ENCODE measurements around the gene PLD4.
A peak's percentile ranks its signal among the peaks of the same experiment; 100 is the strongest.
"Not testable (repeated sequence)": the region's sequence is repeated elsewhere in the genome, so short reads cannot be mapped to it uniquely, and the experiment has no call there.

PLD4 gene, protein sequence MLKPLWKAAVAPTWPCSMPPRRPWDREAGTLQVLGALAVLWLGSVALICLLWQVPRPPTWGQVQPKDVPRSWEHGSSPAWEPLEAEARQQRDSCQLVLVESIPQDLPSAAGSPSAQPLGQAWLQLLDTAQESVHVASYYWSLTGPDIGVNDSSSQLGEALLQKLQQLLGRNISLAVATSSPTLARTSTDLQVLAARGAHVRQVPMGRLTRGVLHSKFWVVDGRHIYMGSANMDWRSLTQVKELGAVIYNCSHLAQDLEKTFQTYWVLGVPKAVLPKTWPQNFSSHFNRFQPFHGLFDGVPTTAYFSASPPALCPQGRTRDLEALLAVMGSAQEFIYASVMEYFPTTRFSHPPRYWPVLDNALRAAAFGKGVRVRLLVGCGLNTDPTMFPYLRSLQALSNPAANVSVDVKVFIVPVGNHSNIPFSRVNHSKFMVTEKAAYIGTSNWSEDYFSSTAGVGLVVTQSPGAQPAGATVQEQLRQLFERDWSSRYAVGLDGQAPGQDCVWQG

GRCh38 chr14:104924421-104925213 is at the start of gene PLD4:
Gene PLD4 (plus strand): TSS chr14:104924879. CDS start chr14:104927141, 2,262 bp downstream.
- DNase-seq: no peak

GRCh38 chr14:104875412-104875751 is 49.3 kb upstream of the PLD4 start:
- DNase-seq: no peak

- no peak for DNase-seq
These were observed 48.9 kb upstream of the PLD4 start for GRCh38 chr14:104875811-104876210.

GRCh38 chr14:104876251-104876699 is 48.4 kb upstream of the PLD4 start:
- DNase-seq: no peak

DNA sequence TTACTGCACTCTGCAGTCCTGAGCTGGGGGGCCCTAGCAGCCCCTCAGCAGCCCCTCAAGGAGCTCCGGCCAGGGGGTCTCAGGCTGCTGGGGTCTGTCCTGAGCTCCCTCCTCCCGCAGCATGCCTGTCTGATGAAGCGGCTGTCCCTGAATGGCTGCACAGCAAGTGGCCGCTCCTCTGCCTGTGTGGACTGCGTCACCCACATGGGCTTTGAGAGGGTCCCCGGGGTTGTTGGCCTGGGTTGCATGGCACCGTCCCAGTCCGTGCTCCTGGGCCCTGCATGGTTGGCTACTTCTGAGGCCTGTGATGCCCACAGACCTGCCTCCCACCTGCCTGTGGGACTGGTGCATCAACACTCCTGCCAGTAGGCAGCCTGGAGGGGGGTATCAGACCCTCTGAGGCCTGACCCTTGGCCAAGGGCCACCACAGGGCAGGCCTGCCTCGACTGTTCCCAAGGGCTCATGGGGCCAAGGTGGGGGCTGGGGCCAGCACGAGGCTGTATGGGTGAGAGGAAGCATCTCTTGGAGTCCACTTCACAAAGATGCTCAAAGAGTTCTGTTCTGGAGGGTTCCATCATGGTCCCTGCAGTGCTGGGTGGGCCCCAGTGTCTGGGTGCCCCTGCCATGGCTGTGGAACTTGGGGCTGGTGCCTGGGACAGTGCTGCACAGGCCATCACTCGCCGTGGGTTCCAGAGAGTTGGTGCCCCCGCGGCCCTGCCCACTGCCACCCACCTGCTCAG is 47.4 kb upstream of the PLD4 start:
- no peak for DNase-seq

- no peak for DNase-seq
These were observed 46.7 kb upstream of the PLD4 start for GRCh38 chr14:104877806-104878550.

- peak; percentile 29 for DNase-seq
These were observed 46.1 kb upstream of the PLD4 start for GRCh38 chr14:104878582-104878981.

GRCh38 chr14:104879201-104879982 is 45.3 kb upstream of the PLD4 start:
- no peak for DNase-seq

DNA sequence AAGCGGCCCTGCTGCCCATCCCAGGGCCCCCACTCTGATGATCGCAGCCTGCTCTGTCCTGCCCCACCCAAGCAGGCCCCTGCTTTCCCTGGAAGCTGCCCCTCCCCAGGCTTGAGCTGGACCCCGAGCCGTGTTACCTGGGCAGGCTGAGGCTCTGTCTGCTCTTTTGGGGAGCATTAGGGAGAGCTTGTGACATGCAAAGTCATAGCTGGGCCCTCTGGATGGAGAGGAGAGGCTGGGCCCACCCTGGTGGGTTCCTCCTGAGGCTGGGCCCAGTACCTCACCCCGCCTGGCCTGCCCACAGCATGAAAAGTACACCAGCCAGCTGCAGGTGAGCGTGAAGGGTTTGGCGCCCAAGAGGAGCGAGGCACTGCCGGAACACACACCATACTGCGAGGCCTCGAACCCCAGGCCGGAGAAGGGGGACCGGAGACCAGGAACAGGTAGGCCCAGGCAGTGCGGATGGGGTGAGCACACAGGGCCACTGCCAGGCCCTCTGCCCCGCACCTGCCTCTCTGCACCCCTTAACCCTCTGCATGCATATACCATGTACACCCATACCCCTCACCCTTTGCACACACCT is 44.6 kb upstream of the PLD4 start:
- DNase-seq: no peak

GRCh38 chr14:104880584-104881210 is 44.0 kb upstream of the PLD4 start:
- no peak for DNase-seq

DNA sequence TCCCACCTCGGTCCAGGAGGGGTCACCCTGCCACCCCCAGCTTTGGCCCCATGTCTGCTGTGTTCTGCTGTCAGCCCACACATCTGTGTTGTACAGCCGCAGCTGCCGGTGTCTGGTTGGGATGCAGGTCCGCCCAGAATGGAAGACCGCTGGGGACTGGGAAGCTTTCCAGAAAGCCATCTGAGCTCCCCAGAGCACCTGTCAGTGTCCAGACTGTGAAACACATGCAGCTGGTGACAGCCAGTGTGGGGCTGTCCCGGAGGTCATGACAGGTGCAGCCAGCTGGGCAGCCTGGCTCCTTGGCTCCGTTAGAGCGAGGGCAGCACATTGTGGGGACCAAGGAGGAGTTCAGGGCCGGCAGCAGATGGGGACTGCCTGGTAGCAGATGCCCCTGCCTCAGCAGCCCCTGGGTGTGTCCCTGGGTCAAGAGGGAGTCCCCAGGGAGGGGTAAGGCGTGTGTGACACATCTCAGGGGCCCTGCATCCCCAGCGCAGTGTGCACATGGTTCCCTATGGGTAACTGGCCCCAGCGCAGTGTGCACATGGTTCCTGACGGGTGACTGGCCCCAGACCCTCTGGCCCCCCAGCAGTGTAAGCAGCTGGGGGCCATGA is 43.2 kb upstream of the PLD4 start:
- peak; percentile 87 for DNase-seq

DNA sequence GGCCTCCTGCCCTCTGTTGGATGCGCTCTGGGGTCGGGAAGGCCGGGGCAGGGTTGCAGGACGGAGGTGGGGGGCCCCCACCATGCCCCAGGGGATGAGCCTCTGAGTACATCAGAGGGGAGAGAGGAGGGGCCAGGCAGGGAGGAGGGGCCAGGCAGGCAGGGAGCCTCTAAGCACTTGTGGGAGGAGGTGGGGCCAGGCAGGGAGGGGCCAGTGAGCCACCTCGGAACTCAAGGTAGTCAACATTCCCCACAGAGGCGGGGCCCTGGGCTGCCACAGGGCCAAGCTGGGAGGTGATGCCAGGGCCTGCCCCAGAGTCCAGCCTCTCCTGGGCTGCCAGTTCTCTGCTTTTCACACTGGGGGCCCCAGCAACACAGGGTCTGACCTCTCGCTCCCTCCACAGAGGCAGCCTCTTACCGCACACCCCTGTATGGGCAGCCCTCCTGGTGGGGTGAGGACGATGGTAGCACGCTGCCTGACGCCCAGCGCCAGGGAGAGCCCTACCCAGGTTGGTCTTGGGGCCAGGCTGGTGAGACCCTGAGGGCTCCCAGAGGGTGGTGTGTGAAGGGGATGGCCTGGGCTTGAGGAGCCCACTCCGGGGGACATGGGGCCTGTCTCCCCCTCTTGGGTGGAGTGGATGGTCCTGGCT is 42.2 kb upstream of the PLD4 start:
- DNase-seq: peak; percentile 25

- DNase-seq: no peak
These were observed 41.6 kb upstream of the PLD4 start for GRCh38 chr14:104882991-104883660.

DNA sequence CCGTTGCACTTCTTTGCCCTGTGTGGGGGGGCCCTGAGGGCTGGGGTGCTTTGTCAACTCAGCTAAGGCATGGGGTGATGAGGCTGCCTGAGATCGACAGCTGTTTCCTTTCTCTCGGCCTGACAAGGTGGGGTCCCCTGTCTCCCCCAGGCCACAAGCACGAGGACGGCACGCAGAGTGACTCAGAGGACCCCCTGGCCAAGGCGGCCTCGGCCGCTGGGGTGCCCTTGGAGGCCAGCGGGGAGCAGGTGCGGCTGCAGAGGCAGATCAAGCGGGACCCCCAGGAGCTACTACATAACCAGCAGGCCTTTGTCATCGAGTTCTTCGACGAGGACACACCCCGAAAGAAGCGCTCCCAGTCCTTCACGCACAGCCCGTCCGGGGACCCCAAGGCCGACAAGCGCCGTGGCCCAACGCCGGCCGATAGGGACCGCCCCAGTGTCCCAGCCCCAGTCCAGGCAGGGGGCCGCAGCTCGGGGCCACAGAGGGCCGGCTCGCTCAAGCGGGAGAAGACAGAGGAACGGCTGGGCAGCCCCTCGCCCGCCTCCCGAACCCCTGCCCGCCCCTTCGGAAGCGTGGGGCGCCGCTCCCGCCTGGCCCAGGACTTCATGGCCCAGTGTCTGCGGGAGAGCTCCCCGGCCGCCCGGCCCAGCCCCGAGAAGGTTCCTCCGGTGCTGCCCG is 40.9 kb upstream of the PLD4 start:
- no peak for DNase-seq

DNA sequence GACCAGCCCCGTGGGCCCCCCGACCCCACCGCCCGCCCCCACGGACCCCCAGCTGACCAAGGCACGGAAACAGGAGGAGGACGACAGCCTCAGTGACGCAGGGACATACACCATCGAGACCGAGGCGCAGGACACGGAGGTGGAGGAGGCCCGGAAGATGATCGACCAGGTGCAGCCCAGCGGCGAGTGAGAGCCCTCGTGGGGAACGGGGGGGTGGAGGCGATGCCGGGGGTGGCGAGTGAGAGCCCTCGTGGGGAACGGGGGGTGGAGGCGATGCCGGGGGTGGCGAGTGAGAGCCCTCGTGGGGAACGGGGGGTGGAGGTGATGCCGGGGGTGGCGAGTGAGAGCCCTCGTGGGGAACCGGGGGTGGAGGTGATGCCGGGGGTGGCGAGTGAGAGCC is 40.3 kb upstream of the PLD4 start:
- DNase-seq: not testable (repeated sequence)

- DNase-seq: no peak
These were observed 39.4 kb upstream of the PLD4 start for GRCh38 chr14:104885031-104885972.

DNA sequence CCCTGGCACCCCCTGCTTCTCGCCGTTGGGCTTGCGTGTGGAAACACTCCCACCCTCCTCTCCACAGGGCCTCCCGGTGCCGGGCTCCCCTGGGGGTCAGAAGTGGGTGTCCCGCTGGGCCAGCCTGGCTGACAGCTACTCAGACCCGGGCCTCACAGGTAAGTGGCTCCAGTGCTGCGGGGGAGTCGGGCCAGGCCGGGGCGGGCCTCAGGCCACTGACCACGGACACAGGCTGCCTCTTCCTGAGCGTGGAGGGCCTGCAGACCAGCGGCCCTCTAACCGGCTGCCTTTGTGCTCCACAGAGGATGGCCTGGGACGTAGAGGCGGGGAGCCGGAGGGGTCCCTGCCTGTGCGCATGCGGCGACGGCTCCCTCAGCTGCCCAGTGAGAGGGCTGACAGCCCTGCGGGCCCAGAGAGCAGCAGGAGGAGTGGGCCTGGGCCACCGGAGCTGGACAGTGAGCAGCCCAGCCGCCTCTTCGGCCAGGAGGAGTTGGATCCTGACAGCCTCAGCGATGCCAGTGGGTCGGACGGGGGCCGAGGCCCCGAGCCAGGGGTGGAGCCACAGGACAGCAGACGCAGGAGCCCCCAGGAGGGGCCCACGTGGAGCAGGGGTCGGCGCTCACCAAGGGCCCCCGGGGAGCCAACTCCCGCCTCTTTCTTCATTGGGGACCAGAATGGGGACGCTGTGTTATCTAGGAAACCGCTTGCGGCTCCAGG is 38.5 kb upstream of the PLD4 start:
- DNase-seq: no peak

Data from NCI-H146 (cell line).